Measurements from ENCODE around the gene PRKN.

DNA sequence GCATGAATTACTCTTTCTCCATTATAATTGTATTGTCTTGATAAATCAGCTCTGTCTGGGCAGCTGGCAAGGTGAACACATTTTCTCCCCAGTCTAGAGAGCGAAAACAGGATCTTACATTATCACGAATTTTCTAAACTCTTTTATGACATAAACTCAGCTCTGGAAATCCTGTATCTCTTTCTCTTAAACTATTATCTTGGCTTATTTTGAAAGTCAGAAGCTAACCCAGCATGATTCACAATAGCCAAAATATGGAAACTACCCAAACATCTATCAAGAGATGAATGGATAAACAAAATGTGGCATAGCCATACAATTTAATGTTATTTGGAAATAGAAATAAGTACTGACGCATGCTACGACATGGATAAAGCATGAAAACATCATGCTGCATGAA lies 1427.8 kb downstream of the PRKN start:
- TF ChIP-seq, protein P1, sequence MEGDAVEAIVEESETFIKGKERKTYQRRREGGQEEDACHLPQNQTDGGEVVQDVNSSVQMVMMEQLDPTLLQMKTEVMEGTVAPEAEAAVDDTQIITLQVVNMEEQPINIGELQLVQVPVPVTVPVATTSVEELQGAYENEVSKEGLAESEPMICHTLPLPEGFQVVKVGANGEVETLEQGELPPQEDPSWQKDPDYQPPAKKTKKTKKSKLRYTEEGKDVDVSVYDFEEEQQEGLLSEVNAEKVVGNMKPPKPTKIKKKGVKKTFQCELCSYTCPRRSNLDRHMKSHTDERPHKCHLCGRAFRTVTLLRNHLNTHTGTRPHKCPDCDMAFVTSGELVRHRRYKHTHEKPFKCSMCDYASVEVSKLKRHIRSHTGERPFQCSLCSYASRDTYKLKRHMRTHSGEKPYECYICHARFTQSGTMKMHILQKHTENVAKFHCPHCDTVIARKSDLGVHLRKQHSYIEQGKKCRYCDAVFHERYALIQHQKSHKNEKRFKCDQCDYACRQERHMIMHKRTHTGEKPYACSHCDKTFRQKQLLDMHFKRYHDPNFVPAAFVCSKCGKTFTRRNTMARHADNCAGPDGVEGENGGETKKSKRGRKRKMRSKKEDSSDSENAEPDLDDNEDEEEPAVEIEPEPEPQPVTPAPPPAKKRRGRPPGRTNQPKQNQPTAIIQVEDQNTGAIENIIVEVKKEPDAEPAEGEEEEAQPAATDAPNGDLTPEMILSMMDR (IDR thresholded peaks at IDR 0.05), result no peak
- no peak for TF ChIP-seq POLR2AphosphoS5 (IDR thresholded peaks at IDR 0.05)
